HepG2 (cell line): Measurements from ENCODE around the gene ALDH3A2. TPM values are rescaled to one million over a fixed set of nuclear protein-coding genes. Genes with fewer than 3 reads are reported as not detected.

Source experiments
- ATAC-seq: fragments of 200-7000 bp; cut with Tn5 transposase; 3 replicates; pipeline ENCODE4 v1.9.1; 2020; ENCODE audit warnings: mild to moderate bottlenecking, moderate library complexity
- BruUV-seq: library from RNA; stranded (reverse); fragments of 400-500 nt; replicated peaks from 2 replicates; lab custom pipeline; 2021; lab: Mats Ljungman, UMichigan
- CTCF ChIA-PET: fragments of 300-600 bp; formaldehyde crosslinking; extraction: SDS; loops from one replicate; lab custom pipeline; 2021; ENCODE audit warnings: low total read pairs, inconsistent platforms, low intra/inter-chr PET ratio; lab: Yijun Ruan, JAX
- POLR2A ChIA-PET: fragments of 350-600 bp; sonication (Branson Sonifier 250); formaldehyde crosslinking; loops from one replicate; lab custom pipeline; 2020; ENCODE audit warnings: antibody characterized with exemption, inconsistent platforms; lab: Yijun Ruan, JAX
- DNase-seq: peaks from one replicate; pipeline ENCODE4 v3.0.0-alpha.2; 2015; ENCODE audit warnings: low spot score
- FAIRE-seq: peaks from 3 replicates; lab custom pipeline; 2011; peaks lifted over from hg19 to GRCh38; lab: Jason Lieb, UNC
- H2AFZ ChIP-seq: one replicate; pipeline ENCODE4 v1.6.1; 2011; ENCODE audit warnings: low read length, inconsistent platforms
- H3K27ac ChIP-seq: fragments of 300-600 bp; 3 replicates; pipeline ENCODE4 v1.8.0; 2011; ENCODE audit warnings: mixed run types, mild to moderate bottlenecking, mixed read lengths, low read length, inconsistent platforms; ENCODE audit not compliant: insufficient read depth; ENCODE audit errors: extremely low read length
- H3K27me3 ChIP-seq, 2 experiments: fragments of 200-600 bp in 1 of 2; 2 replicates in 1 of 2; 3 replicates in 1 of 2; pipeline versions ENCODE4 v1.6.0 to v1.8.0; 2011; ENCODE audit warnings: low read length in 2 of 2, mild to moderate bottlenecking in 2 of 2, moderate library complexity in 2 of 2, inconsistent platforms in 1 of 2; ENCODE audit not compliant: insufficient read depth in 2 of 2, control insufficient read depth in 1 of 2
- H3K36me3 ChIP-seq, 2 experiments: fragments of 200-600 bp in 1 of 2; replicated peaks in 1 of 2; 2 replicates in 1 of 2; 3 replicates in 1 of 2; pipeline versions ENCODE4 v1.5.1 to v1.8.0; 2011; ENCODE audit warnings: low read length in 2 of 2, inconsistent platforms in 1 of 2; ENCODE audit not compliant: insufficient read depth in 2 of 2, control insufficient read depth in 1 of 2
- H3K4me1 ChIP-seq: 2 replicates; pipeline ENCODE4 v1.5.1; 2012; ENCODE audit warnings: low read length, inconsistent platforms; ENCODE audit not compliant: insufficient read depth
- H3K4me2 ChIP-seq: 2 replicates; pipeline ENCODE4 v1.6.0; 2011; ENCODE audit warnings: low read depth, low read length, inconsistent platforms
- H3K4me3 ChIP-seq, 3 experiments: fragments of 200-600 bp in 1 of 3; sonication (generic), shearing (Covaris generic) in 1 of 3; replicated peaks in 1 of 3; 2 replicates each; pipeline ENCODE4 v1.5.1; 2011 to 2016; ENCODE audit warnings: low read length in 3 of 3, inconsistent platforms in 2 of 3, low read depth in 2 of 3, mild to moderate bottlenecking in 2 of 3, control low read depth in 1 of 3, mixed read lengths in 1 of 3; ENCODE audit not compliant: insufficient read depth in 1 of 3
- H3K79me2 ChIP-seq: one replicate; pipeline ENCODE4 v1.6.1; 2011; ENCODE audit warnings: low read length, inconsistent platforms; ENCODE audit not compliant: insufficient read depth
- H3K9ac ChIP-seq: 2 replicates; pipeline ENCODE4 v1.6.0; 2011; ENCODE audit warnings: mild to moderate bottlenecking, low read depth, low read length, inconsistent platforms; ENCODE audit not compliant: insufficient read depth
- H3K9me3 ChIP-seq: 2 replicates; pipeline ENCODE4 v1.5.1; 2012; ENCODE audit warnings: mild to moderate bottlenecking, low read length
- H4K20me1 ChIP-seq: 2 replicates; pipeline ENCODE4 v1.6.0; 2011; ENCODE audit warnings: inconsistent platforms, mild to moderate bottlenecking, low read length, moderate library complexity; ENCODE audit not compliant: insufficient read depth
- AGO1 ChIP-seq: fragments of 200-400 bp; formaldehyde crosslinking; IDR thresholded peaks from 2 replicates; pipeline ENCODE4 v1.6.1; 2017; ENCODE audit warnings: mild to moderate bottlenecking, low read depth, low read length, moderate library complexity; ENCODE audit not compliant: poor library complexity, severe bottlenecking
- ATF1 ChIP-seq: IDR thresholded peaks from 2 replicates; pipeline ENCODE4 v1.6.1; 2016; ENCODE audit warnings: mild to moderate bottlenecking, control low read depth
- CCAR2 ChIP-seq: fragments of 200-400 bp; formaldehyde crosslinking; optimal IDR thresholded peaks from 2 replicates; pipeline ENCODE3; 2018; ENCODE audit warnings: low read depth, mild to moderate bottlenecking, low read length, moderate library complexity
- CEBPG ChIP-seq: IDR thresholded peaks from 2 replicates; pipeline ENCODE4 v1.6.1; 2016
- HNRNPK ChIP-seq: fragments of 200-400 bp; formaldehyde crosslinking; IDR thresholded peaks from 2 replicates; pipeline ENCODE4 v1.6.1; 2018; ENCODE audit warnings: low read length, low read depth, moderate library complexity, mild to moderate bottlenecking; ENCODE audit not compliant: poor library complexity, severe bottlenecking
- HNRNPLL ChIP-seq: fragments of 200-400 bp; formaldehyde crosslinking; IDR thresholded peaks from 2 replicates; pipeline ENCODE4 v1.6.1; 2017; ENCODE audit warnings: mild to moderate bottlenecking, low read depth, low read length; ENCODE audit not compliant: poor library complexity, severe bottlenecking
- MAFF ChIP-seq: IDR thresholded peaks from 2 replicates; pipeline ENCODE4 v1.6.1; 2011; ENCODE audit warnings: low read depth, low read length, improper control_type of control experiment
- MATR3 ChIP-seq: sonication (generic); formaldehyde crosslinking; IDR thresholded peaks from 2 replicates; pipeline ENCODE4 v1.4.0; 2020; ENCODE audit warnings: missing genetic modification reagents
- NFIC ChIP-seq: IDR thresholded peaks from 2 replicates; pipeline ENCODE4 v1.6.1; 2012; ENCODE audit warnings: mild to moderate bottlenecking, low read length, inconsistent platforms
- SMARCE1 ChIP-seq: fragments of 450-650 bp; IDR thresholded peaks from 2 replicates; pipeline ENCODE4 v1.6.1; 2017; ENCODE audit warnings: borderline replicate concordance
- TAF1 ChIP-seq: sonication (generic); formaldehyde crosslinking; IDR thresholded peaks from 2 replicates; pipeline ENCODE4 v1.4.0; 2020; ENCODE audit warnings: missing genetic modification reagents
- ZBTB7B ChIP-seq: sonication (generic); formaldehyde crosslinking; IDR thresholded peaks from 2 replicates; pipeline ENCODE4 v1.4.0; 2020; ENCODE audit warnings: missing genetic modification reagents
- ZNF512 ChIP-seq: sonication (generic); formaldehyde crosslinking; IDR thresholded peaks from 2 replicates; pipeline ENCODE4 v1.4.0; 2020; ENCODE audit warnings: mild to moderate bottlenecking, missing genetic modification reagents
- ZNF598 ChIP-seq: sonication (generic); formaldehyde crosslinking; IDR thresholded peaks from 2 replicates; pipeline ENCODE4 v1.5.1; 2020; ENCODE audit warnings: mild to moderate bottlenecking, missing genetic modification reagents, borderline replicate concordance
- ZSCAN29 ChIP-seq: sonication (generic); formaldehyde crosslinking; conservative IDR thresholded peaks from 2 replicates; pipeline ENCODE4 v1.4.0; 2020; ENCODE audit warnings: mild to moderate bottlenecking, missing genetic modification reagents
- WGBS: methylation state at CpG from one replicate; pipeline ENCODE4 v1.1.6; 2017; ENCODE audit warnings: low lambda C conversion rate; 5-methylcytosine and 5-hydroxymethylcytosine counted together
- in situ Hi-C: cut with HindIII; loops from 2 replicates; pipeline ENCODE4 v1.10.0; 2017; ENCODE audit warnings: low pct_unique_long_range_greater_than_20kb; ENCODE audit not compliant: extremely low pct_ligation_motif_present
- intact Hi-C: fragments of 100-400 bp; cut with micrococcal nuclease; formaldehyde crosslinking; loops from one replicate; pipeline ENCODE4 v1.10.0; 2022; ENCODE audit not compliant: unreplicated experiment
- polyA plus RNA-seq, 8 experiments: library from polyadenylated mRNA; depleted of rRNA in 3 of 8; stranded (reverse) in 7 of 8; unstranded in 1 of 8; fragments of >200 nt; fragmentation: Illumina TruSeq in 4 of 8; extraction: Trizol in 4 of 8; gene quantifications; 2 replicates each; pipeline versions ENCODE4 v1.2.1 to v1.2.3, GENCODE V29; 2011 to 2016; ENCODE audit warnings: low read depth in 4 of 8, missing spikeins in 1 of 8, mixed read lengths in 1 of 8; ENCODE audit not compliant: insufficient read depth in 1 of 8
- total RNA-seq, 5 experiments: library from RNA; depleted of rRNA; stranded (reverse); fragments of >200 nt; fragmentation: Illumina TruSeq; extraction: Trizol; gene quantifications; 2 replicates each; pipeline ENCODE4 v1.2.3, GENCODE V29; 2016; ENCODE audit warnings: low read depth in 1 of 5
- TF ChIP-seq, protein P1 (sequence below): sonication (generic); formaldehyde crosslinking; IDR thresholded peaks from 2 replicates; pipeline ENCODE4 v1.5.0; 2020; ENCODE audit warnings: mild to moderate bottlenecking, missing genetic modification reagents
- TF ChIP-seq, protein P2 (sequence below): conservative IDR thresholded peaks from 2 replicates; pipeline ENCODE4 v1.6.1; 2018; ENCODE audit warnings: missing genetic modification reagents

ALDH3A2 gene
- total and polyA plus RNA-seq, 2 of the 13 experiments (the other 11 are each of a cell fraction or from before 2014, with no cell fraction given), result 80.8 to 180 TPM

- TF ChIP-seq ZNF512 (CRISPR knock-in tag), result no peak
- peak; percentile 41; the same call in 1 of the 2 replicates for TF ChIP-seq CEBPG (CRISPR knock-in tag)
- 0 out of 2 replicates have a peak, but pooled peaks have one; percentile 24 for TF ChIP-seq NFIC
- TF ChIP-seq, protein P1, sequence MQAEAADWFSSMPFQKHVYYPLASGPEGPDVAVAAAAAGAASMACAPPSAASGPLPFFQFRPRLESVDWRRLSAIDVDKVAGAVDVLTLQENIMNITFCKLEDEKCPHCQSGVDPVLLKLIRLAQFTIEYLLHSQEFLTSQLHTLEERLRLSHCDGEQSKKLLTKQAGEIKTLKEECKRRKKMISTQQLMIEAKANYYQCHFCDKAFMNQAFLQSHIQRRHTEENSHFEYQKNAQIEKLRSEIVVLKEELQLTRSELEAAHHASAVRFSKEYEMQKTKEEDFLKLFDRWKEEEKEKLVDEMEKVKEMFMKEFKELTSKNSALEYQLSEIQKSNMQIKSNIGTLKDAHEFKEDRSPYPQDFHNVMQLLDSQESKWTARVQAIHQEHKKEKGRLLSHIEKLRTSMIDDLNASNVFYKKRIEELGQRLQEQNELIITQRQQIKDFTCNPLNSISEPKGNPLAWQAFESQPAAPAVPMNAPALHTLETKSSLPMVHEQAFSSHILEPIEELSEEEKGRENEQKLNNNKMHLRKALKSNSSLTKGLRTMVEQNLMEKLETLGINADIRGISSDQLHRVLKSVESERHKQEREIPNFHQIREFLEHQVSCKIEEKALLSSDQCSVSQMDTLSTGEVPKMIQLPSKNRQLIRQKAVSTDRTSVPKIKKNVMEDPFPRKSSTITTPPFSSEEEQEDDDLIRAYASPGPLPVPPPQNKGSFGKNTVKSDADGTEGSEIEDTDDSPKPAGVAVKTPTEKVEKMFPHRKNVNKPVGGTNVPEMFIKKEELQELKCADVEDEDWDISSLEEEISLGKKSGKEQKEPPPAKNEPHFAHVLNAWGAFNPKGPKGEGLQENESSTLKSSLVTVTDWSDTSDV (CRISPR knock-in tag), result no peak
These were observed 4.0 kb downstream of the ALDH3A2 start (continued) for GRCh38 chr17:19652595-19652994.

DNA sequence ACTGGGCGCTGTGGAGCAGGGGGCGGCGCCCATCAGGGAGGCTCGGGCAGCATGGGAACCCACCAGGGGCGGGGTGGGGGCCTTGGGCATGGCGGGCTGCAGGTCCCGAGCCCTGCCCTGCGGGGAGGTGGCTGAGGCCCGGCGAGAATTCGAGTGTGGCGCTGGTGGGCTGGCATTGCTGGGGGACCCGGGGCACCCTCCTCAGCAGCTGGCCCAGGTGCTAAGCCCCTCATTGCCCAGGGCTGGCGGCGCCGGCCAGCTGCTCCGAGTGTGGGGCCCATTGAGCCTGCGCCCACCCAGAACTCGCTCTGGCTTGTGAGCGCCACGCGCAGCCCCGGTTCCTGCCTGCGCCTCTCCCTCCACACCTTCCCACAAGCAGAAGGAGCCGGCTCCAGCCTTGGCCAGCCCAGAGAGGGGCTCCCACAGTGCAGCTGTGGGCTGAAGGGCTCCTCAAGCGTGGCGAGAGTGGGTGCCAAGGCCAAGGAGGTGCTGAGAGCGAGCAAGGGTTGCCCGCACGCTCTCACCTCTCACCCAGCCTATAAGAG is 5.9 kb downstream of the ALDH3A2 start:
- DNase-seq, result no peak
- H2AFZ ChIP-seq, result no peak overlapping the region
- no peak for ATAC-seq
- H3K4me3 ChIP-seq, result no peak overlapping the region
- H3K79me2 ChIP-seq, result peaks cover 77% of the 10 kb centered on the region
- H3K9me3 ChIP-seq, result no peaks in the 10 kb centered on the region
- H3K4me1 ChIP-seq, result peaks cover 75% of the 10 kb centered on the region
- 100% methylated on average over 6 of the region's 30 CpGs for WGBS
- no peaks in the 10 kb centered on the region for H4K20me1 ChIP-seq
- H3K27ac ChIP-seq, result no peak overlapping the region
- no peaks in the 10 kb centered on the region for H3K27me3 ChIP-seq
- no TSS peak for BruUV-seq
- H3K9ac ChIP-seq, result no peak overlapping the region
- ChIA-PET POLR2A (interaction anchor here (0.9 to 3.4 kb wide), 3 partner anchors 17 to 49 kb away, joined by 3 to 16 read pairs (median 9); no protein-coding TSS in a partner anchor), CTCF (no interaction called here)
- H3K36me3 ChIP-seq, result peaks cover 8 to 45% of the 10 kb centered on the region in 2 experiments
- H3K4me2 ChIP-seq, result no peak overlapping the region
- intact Hi-C loops (no loop called here), in situ Hi-C loops (no loop called here)
- no peak for FAIRE-seq
- TF ChIP-seq ATF1 (CRISPR knock-in tag) (no peak), CCAR2 (no peak), ZNF598 (CRISPR knock-in tag) (no peak), MAFF (no peak), ZBTB7B (no peak), HNRNPLL (no peak), MATR3 (CRISPR knock-in tag) (no peak), TAF1 (CRISPR knock-in tag) (no peak), ZSCAN29 (no peak), SMARCE1 (no peak), HNRNPK (no peak), AGO1 (peak; percentile 60)
- TF ChIP-seq, protein P2, sequence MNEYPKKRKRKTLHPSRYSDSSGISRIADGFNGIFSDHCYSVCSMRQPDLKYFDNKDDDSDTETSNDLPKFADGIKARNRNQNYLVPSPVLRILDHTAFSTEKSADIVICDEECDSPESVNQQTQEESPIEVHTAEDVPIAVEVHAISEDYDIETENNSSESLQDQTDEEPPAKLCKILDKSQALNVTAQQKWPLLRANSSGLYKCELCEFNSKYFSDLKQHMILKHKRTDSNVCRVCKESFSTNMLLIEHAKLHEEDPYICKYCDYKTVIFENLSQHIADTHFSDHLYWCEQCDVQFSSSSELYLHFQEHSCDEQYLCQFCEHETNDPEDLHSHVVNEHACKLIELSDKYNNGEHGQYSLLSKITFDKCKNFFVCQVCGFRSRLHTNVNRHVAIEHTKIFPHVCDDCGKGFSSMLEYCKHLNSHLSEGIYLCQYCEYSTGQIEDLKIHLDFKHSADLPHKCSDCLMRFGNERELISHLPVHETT, result no peak
